HL-60 (cell line): ENCODE results near the gene ZSWIM8.

ENCODE experiments used
- DNase-seq, 2 experiments: peaks; one replicate each; pipeline ENCODE4 v3.0.0-alpha.2; 2010 to 2020; ENCODE audit warnings: low read depth in 1 of 2, low spot score in 1 of 2
- H3K27ac ChIP-seq: fragments of 250-450 bp; sonication (Bioruptor Pico); replicated peaks from 2 replicates; pipeline ENCODE4 v1.5.1; 2020; ENCODE audit warnings: mild to moderate bottlenecking, moderate library complexity
- H3K27me3 ChIP-seq: fragments of 250-450 bp; sonication (Bioruptor Pico); 2 replicates; pipeline ENCODE4 v1.5.1; 2021; ENCODE audit warnings: mild to moderate bottlenecking, moderate library complexity; ENCODE audit not compliant: insufficient read depth, poor library complexity, severe bottlenecking
- H3K4me3 ChIP-seq: replicated peaks from 2 replicates; pipeline ENCODE4 v1.5.1; 2011; ENCODE audit warnings: mild to moderate bottlenecking, control low read depth, low read length; ENCODE audit not compliant: insufficient read depth
- GABPA ChIP-seq: IDR thresholded peaks from 2 replicates; pipeline ENCODE4 v1.6.1; 2012; ENCODE audit warnings: low read depth
- POLR2AphosphoS5 ChIP-seq: IDR thresholded peaks from 2 replicates; pipeline ENCODE4 v1.6.1; 2012; ENCODE audit warnings: low read depth
- SPI1 ChIP-seq: IDR thresholded peaks from 2 replicates; pipeline ENCODE4 v1.6.1; 2012; ENCODE audit warnings: low read depth, mild to moderate bottlenecking, borderline replicate concordance
- TF ChIP-seq, protein P1 (sequence below): IDR thresholded peaks from 2 replicates; pipeline ENCODE4 v1.6.1; 2012; ENCODE audit warnings: low read depth; ENCODE audit not compliant: insufficient replicate concordance
- TF ChIP-seq, protein P2 (sequence below): IDR thresholded peaks from one replicate; pipeline ENCODE4 v1.5.1; 2011; ENCODE audit warnings: low read length, control low read depth, inconsistent platforms; ENCODE audit not compliant: insufficient read depth

The ZSWIM8 gene

DNA sequence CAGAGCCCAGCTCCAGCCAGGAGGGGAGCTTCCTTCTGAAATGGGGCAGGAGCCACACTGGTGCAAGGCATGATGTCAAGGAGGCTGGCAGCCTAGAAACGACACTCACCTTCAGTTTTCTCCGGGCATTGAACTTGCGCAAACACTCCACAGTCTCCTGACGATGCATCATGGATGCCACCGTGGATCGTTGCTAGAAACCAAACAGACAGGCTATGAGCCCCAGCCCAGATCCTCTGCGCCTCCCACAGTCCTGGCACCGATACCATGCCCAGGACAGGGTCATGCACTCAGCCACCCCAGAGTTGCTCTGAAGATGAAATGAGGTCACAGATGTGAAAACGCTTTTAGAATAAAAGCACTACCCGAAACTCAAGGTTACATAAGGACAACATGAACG lies 56.9 kb downstream of the ZSWIM8 start:
- no peak for TF ChIP-seq POLR2AphosphoS5
- no peak for TF ChIP-seq SPI1
- TF ChIP-seq, protein P1, sequence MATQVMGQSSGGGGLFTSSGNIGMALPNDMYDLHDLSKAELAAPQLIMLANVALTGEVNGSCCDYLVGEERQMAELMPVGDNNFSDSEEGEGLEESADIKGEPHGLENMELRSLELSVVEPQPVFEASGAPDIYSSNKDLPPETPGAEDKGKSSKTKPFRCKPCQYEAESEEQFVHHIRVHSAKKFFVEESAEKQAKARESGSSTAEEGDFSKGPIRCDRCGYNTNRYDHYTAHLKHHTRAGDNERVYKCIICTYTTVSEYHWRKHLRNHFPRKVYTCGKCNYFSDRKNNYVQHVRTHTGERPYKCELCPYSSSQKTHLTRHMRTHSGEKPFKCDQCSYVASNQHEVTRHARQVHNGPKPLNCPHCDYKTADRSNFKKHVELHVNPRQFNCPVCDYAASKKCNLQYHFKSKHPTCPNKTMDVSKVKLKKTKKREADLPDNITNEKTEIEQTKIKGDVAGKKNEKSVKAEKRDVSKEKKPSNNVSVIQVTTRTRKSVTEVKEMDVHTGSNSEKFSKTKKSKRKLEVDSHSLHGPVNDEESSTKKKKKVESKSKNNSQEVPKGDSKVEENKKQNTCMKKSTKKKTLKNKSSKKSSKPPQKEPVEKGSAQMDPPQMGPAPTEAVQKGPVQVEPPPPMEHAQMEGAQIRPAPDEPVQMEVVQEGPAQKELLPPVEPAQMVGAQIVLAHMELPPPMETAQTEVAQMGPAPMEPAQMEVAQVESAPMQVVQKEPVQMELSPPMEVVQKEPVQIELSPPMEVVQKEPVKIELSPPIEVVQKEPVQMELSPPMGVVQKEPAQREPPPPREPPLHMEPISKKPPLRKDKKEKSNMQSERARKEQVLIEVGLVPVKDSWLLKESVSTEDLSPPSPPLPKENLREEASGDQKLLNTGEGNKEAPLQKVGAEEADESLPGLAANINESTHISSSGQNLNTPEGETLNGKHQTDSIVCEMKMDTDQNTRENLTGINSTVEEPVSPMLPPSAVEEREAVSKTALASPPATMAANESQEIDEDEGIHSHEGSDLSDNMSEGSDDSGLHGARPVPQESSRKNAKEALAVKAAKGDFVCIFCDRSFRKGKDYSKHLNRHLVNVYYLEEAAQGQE, result no peak
- TF ChIP-seq, protein P2, sequence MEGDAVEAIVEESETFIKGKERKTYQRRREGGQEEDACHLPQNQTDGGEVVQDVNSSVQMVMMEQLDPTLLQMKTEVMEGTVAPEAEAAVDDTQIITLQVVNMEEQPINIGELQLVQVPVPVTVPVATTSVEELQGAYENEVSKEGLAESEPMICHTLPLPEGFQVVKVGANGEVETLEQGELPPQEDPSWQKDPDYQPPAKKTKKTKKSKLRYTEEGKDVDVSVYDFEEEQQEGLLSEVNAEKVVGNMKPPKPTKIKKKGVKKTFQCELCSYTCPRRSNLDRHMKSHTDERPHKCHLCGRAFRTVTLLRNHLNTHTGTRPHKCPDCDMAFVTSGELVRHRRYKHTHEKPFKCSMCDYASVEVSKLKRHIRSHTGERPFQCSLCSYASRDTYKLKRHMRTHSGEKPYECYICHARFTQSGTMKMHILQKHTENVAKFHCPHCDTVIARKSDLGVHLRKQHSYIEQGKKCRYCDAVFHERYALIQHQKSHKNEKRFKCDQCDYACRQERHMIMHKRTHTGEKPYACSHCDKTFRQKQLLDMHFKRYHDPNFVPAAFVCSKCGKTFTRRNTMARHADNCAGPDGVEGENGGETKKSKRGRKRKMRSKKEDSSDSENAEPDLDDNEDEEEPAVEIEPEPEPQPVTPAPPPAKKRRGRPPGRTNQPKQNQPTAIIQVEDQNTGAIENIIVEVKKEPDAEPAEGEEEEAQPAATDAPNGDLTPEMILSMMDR, result no peak
- no peak for TF ChIP-seq GABPA
- Histone ChIP-seq H3K27ac (no peak overlapping the region), H3K27me3 (no peaks in the 10 kb centered on the region), H3K4me3 (no peak overlapping the region)
- no peak for DNase-seq

DNA sequence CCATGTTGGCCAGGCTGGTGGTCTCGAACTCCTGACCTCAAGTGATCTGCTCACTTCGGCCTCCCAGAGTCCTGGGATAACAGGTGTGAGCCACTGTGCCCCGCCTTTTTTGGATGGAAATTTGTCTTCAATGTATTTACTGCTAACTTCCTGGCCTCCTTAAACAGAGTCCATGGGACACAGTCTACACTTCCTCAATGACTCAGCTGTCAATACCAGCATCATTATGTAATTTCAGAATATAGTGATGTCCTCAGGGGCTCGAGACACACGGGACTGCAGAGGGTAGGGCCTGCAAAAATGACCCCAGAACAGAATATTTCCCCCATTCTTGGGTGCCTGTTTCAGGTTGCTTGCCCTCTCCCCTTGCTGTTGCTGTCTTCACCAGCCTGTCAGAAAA lies 57.9 kb downstream of the ZSWIM8 start:
- H3K4me3 ChIP-seq, result no peak overlapping the region
- H3K27me3 ChIP-seq, result no peaks in the 10 kb centered on the region
- peak in 1 of 2 experiments; percentile 43 for DNase-seq
- TF ChIP-seq SPI1 (peak; percentile 51; the same call in 1 of the 2 replicates), POLR2AphosphoS5 (no peak)
- no peak overlapping the region for H3K27ac ChIP-seq

DNA sequence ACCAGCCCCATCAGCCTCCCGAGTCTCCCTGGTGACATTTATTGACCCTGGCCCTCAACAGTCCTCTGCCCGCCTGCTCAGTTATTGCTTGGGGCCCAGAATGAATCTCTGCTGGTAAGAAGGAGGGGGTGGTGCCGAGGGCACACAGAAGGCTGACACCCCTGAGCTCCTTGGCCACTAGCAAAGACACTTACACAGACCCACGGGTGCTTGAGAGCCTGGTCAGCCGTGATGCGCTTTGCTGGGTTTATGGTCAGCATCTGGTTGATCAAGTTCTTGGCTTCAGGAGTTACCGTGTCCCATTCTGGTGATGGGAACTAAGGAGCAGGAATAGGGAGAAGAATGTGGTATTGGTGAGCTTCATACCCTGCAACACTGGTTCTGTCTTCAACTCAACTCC lies 61.6 kb downstream of the ZSWIM8 start:
- no peak overlapping the region for H3K27ac ChIP-seq
- DNase-seq, result no peak
- H3K27me3 ChIP-seq, result no peaks in the 10 kb centered on the region
- H3K4me3 ChIP-seq, result no peak overlapping the region
- TF ChIP-seq, protein P2, result no peak

DNA sequence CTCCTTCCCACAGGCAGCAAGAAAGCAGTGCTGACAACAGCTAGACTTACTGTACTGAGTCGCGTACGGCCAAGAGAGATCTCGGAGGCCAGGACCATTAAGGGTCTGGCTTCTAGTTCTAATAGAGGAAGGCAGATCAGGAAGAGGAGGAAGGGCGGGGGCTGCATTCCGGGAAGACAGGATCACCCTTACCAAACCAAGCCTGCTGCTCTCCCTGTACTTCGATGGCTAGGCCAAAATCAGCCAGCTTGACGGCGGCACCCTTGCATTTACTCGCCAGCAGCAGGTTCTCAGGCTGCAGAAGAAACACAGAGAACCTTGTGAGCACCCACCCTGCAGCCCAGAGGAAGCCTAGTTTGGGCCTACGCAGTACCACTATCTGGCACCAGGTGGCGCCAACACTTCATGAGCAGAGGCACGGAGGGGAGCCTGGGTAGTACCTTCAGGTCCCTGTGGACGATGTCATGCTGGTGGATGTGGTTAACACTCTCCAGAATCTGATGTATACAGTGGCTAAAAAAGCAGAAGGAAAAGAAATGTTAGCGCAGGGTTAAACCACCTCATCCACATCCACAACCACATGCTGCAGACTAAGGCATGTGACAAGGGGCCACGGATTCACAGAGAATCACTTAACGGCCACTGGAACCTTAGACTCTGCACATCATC lies 63.5 kb downstream of the ZSWIM8 start:
- no peak overlapping the region for H3K4me3 ChIP-seq
- TF ChIP-seq GABPA (no peak; the same call in 1 of the 2 replicates), POLR2AphosphoS5 (peak; percentile 66; the same call in 1 of the 2 replicates), SPI1 (peak; percentile 33; the same call in 1 of the 2 replicates)
- TF ChIP-seq, protein P2, result peak; percentile 99
- TF ChIP-seq, protein P1, result no peak
- H3K27me3 ChIP-seq, result no peaks in the 10 kb centered on the region
- peak overlapping the region; percentile 53 for H3K27ac ChIP-seq
- DNase-seq, result peak; percentile 89 to 96
